MM.1S (cell line): Measurements from ENCODE around the gene BCR.

ENCODE experiments used
- EZH2 ChIP-seq: fragments of 300-600 bp; sonication (generic); optimal IDR thresholded peaks from 2 replicates; pipeline ENCODE3; 2017; ENCODE audit warnings: low read depth, mild to moderate bottlenecking, antibody characterized with exemption, low read length, mixed read lengths
- TF ChIP-seq, protein P1 (sequence below): fragments of 300-600 bp; sonication (generic); IDR thresholded peaks from 2 replicates; pipeline ENCODE4 v1.5.1; 2016; ENCODE audit warnings: antibody characterized with exemption, low read length, mixed read lengths

DNA sequence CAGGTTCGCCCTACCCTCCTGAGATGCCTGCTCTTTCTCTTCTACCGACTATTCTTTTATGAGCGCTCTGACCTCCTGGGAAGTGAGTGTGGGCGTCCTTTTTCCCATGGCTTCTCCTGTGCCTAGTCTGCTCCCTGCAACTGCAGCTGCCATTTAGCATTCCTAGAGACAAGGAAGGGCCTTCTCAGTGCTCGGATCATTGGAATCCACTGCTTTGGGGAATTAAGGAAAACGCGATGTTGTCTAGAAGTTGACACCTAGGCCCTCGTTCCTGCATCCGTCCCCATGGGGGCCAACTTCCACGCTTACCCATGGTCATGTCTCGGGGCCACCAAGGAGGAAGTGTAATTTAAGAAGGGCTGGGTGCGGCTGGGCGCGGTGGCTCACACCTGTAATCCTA is 95.4 kb downstream of the BCR start:
- TF ChIP-seq, protein P1, sequence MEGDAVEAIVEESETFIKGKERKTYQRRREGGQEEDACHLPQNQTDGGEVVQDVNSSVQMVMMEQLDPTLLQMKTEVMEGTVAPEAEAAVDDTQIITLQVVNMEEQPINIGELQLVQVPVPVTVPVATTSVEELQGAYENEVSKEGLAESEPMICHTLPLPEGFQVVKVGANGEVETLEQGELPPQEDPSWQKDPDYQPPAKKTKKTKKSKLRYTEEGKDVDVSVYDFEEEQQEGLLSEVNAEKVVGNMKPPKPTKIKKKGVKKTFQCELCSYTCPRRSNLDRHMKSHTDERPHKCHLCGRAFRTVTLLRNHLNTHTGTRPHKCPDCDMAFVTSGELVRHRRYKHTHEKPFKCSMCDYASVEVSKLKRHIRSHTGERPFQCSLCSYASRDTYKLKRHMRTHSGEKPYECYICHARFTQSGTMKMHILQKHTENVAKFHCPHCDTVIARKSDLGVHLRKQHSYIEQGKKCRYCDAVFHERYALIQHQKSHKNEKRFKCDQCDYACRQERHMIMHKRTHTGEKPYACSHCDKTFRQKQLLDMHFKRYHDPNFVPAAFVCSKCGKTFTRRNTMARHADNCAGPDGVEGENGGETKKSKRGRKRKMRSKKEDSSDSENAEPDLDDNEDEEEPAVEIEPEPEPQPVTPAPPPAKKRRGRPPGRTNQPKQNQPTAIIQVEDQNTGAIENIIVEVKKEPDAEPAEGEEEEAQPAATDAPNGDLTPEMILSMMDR: no peak
- TF ChIP-seq EZH2: no peak
